GM18508 (cell line): ENCODE measurements around the gene UTP15.

ENCODE experiments used
- ATAC-seq: cut with Tn5 transposase; IDR thresholded peaks from one replicate; pipeline ENCODE4 v1.9.1; 2021; ENCODE audit warnings: moderate number of reproducible peaks; ENCODE audit not compliant: insufficient read depth, unreplicated experiment

Gene UTP15

GRCh38 chr5:73620334-73620687 lies 54.8 kb downstream of the UTP15 start:
- no peak for ATAC-seq

- ATAC-seq = no peak
These were observed 57.5 kb downstream of the UTP15 start for GRCh38 chr5:73623060-73623459.

GRCh38 chr5:73623901-73624404 lies 58.4 kb downstream of the UTP15 start:
- no peak for ATAC-seq

GRCh38 chr5:73624888-73625287 lies 59.3 kb downstream of the UTP15 start:
- no peak for ATAC-seq

GRCh38 chr5:73625372-73625943 lies 59.9 kb downstream of the UTP15 start:
- no peak for ATAC-seq

GRCh38 chr5:73625944-73626811 lies 60.6 kb downstream of the UTP15 start, which contains the start of gene ARHGEF28:
Gene ARHGEF28, plus strand, starts transcription at chr5:73626196. Its CDS starts 58,656 bp downstream, at chr5:73684852.
- ATAC-seq = no peak

- ATAC-seq = no peak
These were observed 61.3 kb downstream of the UTP15 start for GRCh38 chr5:73626814-73627313.

- no peak for ATAC-seq
These were observed 63.9 kb downstream of the UTP15 start for GRCh38 chr5:73629456-73629855.

- ATAC-seq = no peak
These were observed 65.2 kb downstream of the UTP15 start for GRCh38 chr5:73630765-73631164.

- ATAC-seq = no peak
These were observed 66.0 kb downstream of the UTP15 start for GRCh38 chr5:73631500-73631899.
